RWPE2 (cell line): Measurements from ENCODE around the gene C16orf89.

Experiments used
- ATAC-seq: fragments of 200-7000 bp; cut with Tn5 transposase; 3 replicates; pipeline ENCODE4 v1.9.1; 2021; ENCODE audit warnings: low read depth
- DNase-seq: peaks from one replicate; pipeline ENCODE4 v3.0.0-alpha.2; 2020; ENCODE audit warnings: low spot score
- H3K27ac ChIP-seq: fragments of 450-650 bp; 2 replicates; pipeline ENCODE4 v1.5.1; 2017; ENCODE audit warnings: mild to moderate bottlenecking; ENCODE audit not compliant: poor library complexity, severe bottlenecking
- H3K27me3 ChIP-seq: fragments of 250-450 bp; sonication (Bioruptor Pico); 2 replicates; pipeline ENCODE4 v1.5.1; 2021; ENCODE audit warnings: mild to moderate bottlenecking, moderate library complexity; ENCODE audit not compliant: insufficient read depth, poor library complexity, severe bottlenecking
- H3K36me3 ChIP-seq: fragments of 250-450 bp; sonication (Bioruptor Pico); 2 replicates; pipeline ENCODE4 v1.5.1; 2020; ENCODE audit warnings: low read depth, mild to moderate bottlenecking, moderate library complexity
- H3K4me1 ChIP-seq: fragments of 250-450 bp; sonication (Bioruptor Pico); 2 replicates; pipeline ENCODE4 v1.5.1; 2021; ENCODE audit warnings: mild to moderate bottlenecking, moderate library complexity; ENCODE audit not compliant: insufficient read depth, poor library complexity, severe bottlenecking
- H3K4me3 ChIP-seq: fragments of 250-450 bp; sonication (Bioruptor Pico); 2 replicates; pipeline ENCODE4 v1.5.1; 2021; ENCODE audit warnings: mild to moderate bottlenecking, moderate library complexity; ENCODE audit not compliant: severe bottlenecking
- H3K9me3 ChIP-seq: fragments of 250-450 bp; sonication (Bioruptor Pico); 2 replicates; pipeline ENCODE4 v1.5.1; 2021; ENCODE audit warnings: mild to moderate bottlenecking, moderate library complexity; ENCODE audit not compliant: severe bottlenecking
- TF ChIP-seq, protein P1 (sequence below): fragments of 450-650 bp; IDR thresholded peaks from one replicate; pipeline ENCODE4 v1.5.1; 2017; ENCODE audit warnings: mild to moderate bottlenecking, moderate library complexity; ENCODE audit not compliant: poor library complexity, severe bottlenecking

Gene C16orf89

DNA sequence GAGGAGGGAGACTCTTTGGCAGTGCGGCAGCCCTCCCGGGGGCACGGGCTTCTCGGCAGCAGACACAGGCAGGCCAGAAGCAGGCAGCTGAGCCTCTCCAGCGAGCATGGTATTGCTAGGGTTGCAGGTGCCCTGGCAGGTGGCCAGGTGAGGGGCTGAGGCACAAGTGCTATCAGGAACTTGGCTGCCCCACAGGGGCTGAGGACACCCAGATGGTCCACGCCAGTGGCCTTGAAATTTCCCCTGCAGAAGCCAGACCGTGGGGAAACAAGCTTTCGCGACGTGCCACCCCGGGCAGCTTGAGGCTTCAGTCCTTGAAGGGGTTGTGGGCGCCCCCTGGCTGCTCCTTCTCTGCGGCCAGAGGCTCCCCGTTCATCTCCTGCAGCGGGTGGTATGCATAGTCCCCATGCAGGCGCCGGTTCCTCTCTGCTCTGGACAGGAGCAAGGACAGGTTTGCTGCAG, 40.6 kb downstream of the C16orf89 start:
- ATAC-seq (peak; percentile 38; the same call in 1 of the 3 replicates), DNase-seq (no peak)
- Histone ChIP-seq H3K4me1 (no peaks in the 10 kb centered on the region), H3K4me3 (no peak overlapping the region), H3K27me3 (no peaks in the 10 kb centered on the region), H3K9me3 (no peaks in the 10 kb centered on the region), H3K36me3 (no peaks in the 10 kb centered on the region), H3K27ac (no peak overlapping the region)
- TF ChIP-seq, protein P1, sequence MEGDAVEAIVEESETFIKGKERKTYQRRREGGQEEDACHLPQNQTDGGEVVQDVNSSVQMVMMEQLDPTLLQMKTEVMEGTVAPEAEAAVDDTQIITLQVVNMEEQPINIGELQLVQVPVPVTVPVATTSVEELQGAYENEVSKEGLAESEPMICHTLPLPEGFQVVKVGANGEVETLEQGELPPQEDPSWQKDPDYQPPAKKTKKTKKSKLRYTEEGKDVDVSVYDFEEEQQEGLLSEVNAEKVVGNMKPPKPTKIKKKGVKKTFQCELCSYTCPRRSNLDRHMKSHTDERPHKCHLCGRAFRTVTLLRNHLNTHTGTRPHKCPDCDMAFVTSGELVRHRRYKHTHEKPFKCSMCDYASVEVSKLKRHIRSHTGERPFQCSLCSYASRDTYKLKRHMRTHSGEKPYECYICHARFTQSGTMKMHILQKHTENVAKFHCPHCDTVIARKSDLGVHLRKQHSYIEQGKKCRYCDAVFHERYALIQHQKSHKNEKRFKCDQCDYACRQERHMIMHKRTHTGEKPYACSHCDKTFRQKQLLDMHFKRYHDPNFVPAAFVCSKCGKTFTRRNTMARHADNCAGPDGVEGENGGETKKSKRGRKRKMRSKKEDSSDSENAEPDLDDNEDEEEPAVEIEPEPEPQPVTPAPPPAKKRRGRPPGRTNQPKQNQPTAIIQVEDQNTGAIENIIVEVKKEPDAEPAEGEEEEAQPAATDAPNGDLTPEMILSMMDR = peak; percentile 34

DNA sequence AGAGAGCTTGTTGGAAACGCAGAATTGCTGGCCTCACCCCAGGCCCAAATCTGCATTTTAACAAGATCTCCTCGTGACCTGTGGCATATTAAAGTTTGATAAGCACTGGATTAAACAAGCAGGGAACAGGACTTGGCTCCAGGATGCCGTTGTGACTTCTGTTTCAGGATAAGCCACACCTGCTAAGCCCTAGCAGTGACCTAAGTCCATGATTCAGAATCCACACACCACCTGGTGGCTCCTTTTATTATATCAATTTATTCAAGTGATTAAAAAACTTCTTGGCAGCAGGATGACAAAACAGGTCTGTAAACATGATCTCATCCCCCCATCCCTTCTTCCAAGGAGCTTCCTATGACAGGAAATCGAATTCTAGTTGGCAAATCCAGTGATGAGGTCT, 41.1 kb downstream of the C16orf89 start:
- no peaks in the 10 kb centered on the region for H3K36me3 ChIP-seq
- no peaks in the 10 kb centered on the region for H3K4me1 ChIP-seq
- DNase-seq (no peak), ATAC-seq (peak; percentile 73)
- H3K4me3 ChIP-seq = no peak overlapping the region
- no peak overlapping the region for H3K27ac ChIP-seq
- H3K9me3 ChIP-seq = no peaks in the 10 kb centered on the region
- TF ChIP-seq, protein P1 = peak; percentile 39
- no peaks in the 10 kb centered on the region for H3K27me3 ChIP-seq

DNA sequence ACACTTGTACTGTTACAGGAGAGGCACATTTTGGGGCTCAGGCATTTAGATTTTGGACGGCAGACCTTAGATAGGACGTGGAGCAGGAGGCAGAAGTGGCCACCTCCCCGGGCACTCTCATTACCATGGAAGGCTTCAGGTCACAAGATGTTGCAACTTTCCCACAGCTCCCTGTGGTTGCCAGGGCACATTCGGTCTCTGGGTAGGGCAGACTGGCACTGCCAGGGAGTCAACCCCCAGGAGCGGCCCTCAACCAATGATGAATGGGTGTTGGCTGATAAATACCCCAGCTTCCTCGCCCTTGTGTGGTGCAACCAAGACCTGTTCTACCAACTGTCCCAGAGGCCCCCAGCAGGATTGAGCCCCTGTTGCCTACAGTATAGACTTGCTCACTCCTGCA, 43.2 kb downstream of the C16orf89 start:
- H3K36me3 ChIP-seq = no peaks in the 10 kb centered on the region
- H3K4me1 ChIP-seq = no peaks in the 10 kb centered on the region
- DNase-seq (no peak), ATAC-seq (no peak)
- TF ChIP-seq, protein P1 = no peak
- no peaks in the 10 kb centered on the region for H3K27me3 ChIP-seq
- H3K4me3 ChIP-seq = no peak overlapping the region
- H3K9me3 ChIP-seq = no peaks in the 10 kb centered on the region
- no peak overlapping the region for H3K27ac ChIP-seq

DNA sequence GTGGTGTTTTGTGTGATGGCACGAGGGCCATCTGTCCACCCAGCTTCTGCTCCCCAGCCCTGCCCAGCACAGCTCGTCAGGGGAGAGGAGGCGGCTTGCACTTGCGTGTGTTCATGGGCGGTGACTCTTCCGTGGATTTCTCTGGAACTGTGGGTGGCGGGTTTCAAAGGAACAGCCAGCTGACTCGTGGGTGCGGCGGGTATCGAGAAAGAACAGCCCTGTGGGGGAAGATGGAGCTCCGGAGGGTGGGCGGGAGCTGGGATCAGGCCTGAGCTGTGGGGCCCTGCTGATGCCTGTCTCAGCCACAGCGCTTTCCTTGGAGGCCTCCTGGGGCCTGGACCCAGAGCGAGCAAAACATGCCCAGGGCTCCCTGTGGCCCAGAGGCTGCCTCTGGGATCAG, 45.2 kb downstream of the C16orf89 start:
- H3K36me3 ChIP-seq = no peaks in the 10 kb centered on the region
- no peaks in the 10 kb centered on the region for H3K9me3 ChIP-seq
- no peaks in the 10 kb centered on the region for H3K27me3 ChIP-seq
- no peaks in the 10 kb centered on the region for H3K4me1 ChIP-seq
- no peak overlapping the region for H3K4me3 ChIP-seq
- no peak for ATAC-seq
- no peak for DNase-seq
- no peak overlapping the region for H3K27ac ChIP-seq
- TF ChIP-seq, protein P1 = no peak

DNA sequence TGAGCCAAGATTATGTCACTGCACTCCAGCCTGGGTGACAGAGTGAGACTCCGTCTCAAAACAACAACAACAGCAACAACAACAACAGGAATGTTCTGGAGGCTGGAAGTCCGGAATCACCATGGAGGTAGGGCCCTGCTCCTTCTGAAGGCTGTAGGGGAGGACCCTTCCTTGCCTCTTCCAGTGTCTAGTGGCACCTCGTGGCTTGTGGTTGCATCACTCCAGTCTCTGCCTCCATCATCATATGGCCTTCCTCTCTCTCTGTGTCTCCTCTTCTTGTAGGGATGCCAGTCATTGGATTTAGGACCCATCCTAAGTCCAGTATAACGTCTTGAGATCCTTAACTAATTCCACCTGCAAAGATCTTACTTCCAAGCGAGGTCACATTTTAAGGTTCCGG, 46.0 kb downstream of the C16orf89 start:
- TF ChIP-seq, protein P1 = no peak
- Histone ChIP-seq H3K27ac (no peak overlapping the region), H3K27me3 (no peaks in the 10 kb centered on the region), H3K36me3 (no peaks in the 10 kb centered on the region), H3K4me1 (no peaks in the 10 kb centered on the region), H3K9me3 (no peaks in the 10 kb centered on the region), H3K4me3 (no peak overlapping the region)
- DNase-seq (no peak), ATAC-seq (no peak)
